ES-I3 (cell line): ENCODE data around the gene RBL1.
"Not testable (repeated sequence)": the region's sequence is repeated elsewhere in the genome, so short reads cannot be mapped to it uniquely, and the experiment has no call there.

ENCODE experiments used
- H3K36me3 ChIP-seq: 2 replicates; pipeline ENCODE4 v1.6.1; 2013; ENCODE audit warnings: mild to moderate bottlenecking, low read length, control low read depth, moderate library complexity; ENCODE audit not compliant: insufficient read depth
- H3K4me1 ChIP-seq: 2 replicates; pipeline ENCODE4 v1.6.1; 2013; ENCODE audit warnings: mild to moderate bottlenecking, control low read depth, low read length; ENCODE audit not compliant: insufficient read depth
- H3K9ac ChIP-seq: 2 replicates; pipeline ENCODE4 v1.6.1; 2013; ENCODE audit warnings: low read depth, mild to moderate bottlenecking, low read length, moderate library complexity
- H3K9me3 ChIP-seq: 2 replicates; pipeline ENCODE4 v1.6.1; 2013; ENCODE audit warnings: mild to moderate bottlenecking, low read length, moderate library complexity; ENCODE audit not compliant: control insufficient read depth, insufficient read depth

Gene RBL1

DNA sequence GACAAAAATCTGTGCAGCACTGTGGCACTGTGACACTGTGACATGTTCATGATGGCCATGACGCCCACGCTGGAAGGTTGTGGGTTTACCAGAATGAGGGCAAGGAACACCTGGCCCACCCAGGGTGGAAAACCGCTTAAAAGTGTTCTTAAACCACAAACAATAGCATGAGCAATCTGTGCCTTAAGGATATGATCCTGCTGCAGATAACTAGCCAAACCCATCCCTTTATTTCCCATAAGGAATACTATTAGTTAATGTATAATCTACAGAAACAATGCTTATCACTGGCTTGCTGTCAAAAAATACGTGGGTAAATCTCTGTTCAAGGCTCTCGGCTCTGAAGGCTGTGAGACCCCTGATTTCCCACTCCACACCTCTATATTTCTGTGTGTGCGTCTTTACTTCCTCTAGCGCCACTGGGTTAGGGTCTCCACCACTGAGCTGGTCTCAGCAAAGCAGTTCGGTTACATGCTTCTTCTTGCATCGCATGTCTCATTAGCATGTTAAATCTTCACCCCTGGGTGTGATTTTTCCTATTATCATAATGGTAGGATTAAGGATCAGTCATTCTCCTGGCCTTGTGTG, 133.3 kb downstream of the RBL1 start:
- H3K9me3 ChIP-seq, H3K36me3 ChIP-seq: not testable (repeated sequence)

GRCh38 chr20:36959242-36959641, 136.6 kb downstream of the RBL1 start:
- Histone ChIP-seq H3K9me3 (no peaks in the 10 kb centered on the region; the same call in none of the 2 replicates), H3K36me3 (no peaks in the 10 kb centered on the region), H3K4me1 (no peaks in the 10 kb centered on the region), H3K9ac (no peak overlapping the region)

More for the DNA sequence above, 133.3 kb downstream of the RBL1 start:
- not testable (repeated sequence) for H3K4me1 ChIP-seq, H3K9ac ChIP-seq

GRCh38 chr20:36957875-36958667, 137.7 kb downstream of the RBL1 start:
- Histone ChIP-seq H3K9ac (no peak overlapping the region), H3K4me1 (no peaks in the 10 kb centered on the region), H3K9me3 (no peaks in the 10 kb centered on the region; the same call in none of the 2 replicates), H3K36me3 (no peaks in the 10 kb centered on the region)

- no peaks in the 10 kb centered on the region; the same call in 1 of the 2 replicates for H3K9me3 ChIP-seq
- H3K9ac ChIP-seq, result no peak overlapping the region
- H3K36me3 ChIP-seq, result no peaks in the 10 kb centered on the region
- H3K4me1 ChIP-seq, result 0 out of 2 replicates have a peak, but pooled peaks cover 4% of the 10 kb centered on the region
These were observed 139.1 kb downstream of the RBL1 start for GRCh38 chr20:36956674-36957073.

DNA sequence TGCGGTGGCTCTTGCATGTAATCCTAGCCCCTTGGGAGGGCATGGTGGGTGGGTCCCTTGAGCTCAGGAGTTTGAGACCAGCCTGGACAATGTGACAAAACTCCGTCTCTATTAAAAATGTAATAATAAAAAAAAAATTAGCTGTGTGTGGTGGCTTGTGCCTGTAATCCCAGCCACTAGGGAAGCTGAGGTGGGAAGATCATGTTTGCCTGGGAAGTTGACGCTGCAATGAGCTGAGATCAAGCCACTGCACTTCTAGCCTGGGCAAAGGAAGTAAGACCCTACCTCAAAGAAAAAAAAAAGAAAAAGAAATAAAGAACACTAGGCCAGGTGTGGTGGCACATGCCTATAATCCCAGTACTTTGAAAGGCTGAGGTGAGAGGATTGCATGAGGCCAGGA, 139.8 kb downstream of the RBL1 start:
- 0 out of 2 replicates have a peak, but pooled peaks cover 4% of the 10 kb centered on the region for H3K4me1 ChIP-seq
- no peaks in the 10 kb centered on the region for H3K9me3 ChIP-seq
- no peak overlapping the region for H3K9ac ChIP-seq
- no peaks in the 10 kb centered on the region for H3K36me3 ChIP-seq

DNA sequence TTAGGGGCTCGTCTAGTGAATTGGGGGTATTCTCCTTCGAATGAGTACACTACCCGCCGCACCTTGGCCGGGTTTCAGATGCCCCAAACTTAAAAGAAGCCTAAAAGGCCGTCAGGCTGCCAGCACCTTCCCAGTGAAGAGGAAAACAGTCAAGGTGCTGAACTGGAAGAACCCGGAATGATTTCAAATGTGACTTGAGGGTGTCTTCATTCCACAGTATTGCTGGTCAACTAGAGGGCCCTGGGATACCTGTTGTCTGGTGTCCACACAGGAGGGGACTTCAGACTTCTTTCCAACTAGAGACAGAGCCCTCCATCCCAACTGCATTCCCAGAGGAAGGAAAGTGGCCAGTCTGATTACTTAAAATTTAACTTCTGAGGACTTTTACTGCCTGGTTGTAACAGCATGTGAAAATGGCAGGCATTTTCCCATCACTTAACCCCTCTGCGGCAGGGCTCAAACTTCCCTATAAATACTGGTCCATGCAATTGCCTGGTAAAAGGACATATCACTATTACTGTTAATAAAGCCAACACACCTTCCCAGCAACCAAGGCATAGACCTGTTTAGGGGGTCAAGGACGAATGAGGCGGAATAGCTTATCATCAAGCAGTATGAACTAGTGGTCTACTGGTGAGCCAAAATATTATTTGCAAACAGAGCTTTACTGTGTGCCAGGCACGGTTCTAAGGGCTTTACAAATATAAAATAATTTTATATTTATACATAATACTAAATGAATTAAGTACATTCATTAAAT, 143.6 kb downstream of the RBL1 start:
- no peaks in the 10 kb centered on the region for H3K36me3 ChIP-seq
- peak overlapping the region; percentile 74 for H3K9ac ChIP-seq
- H3K9me3 ChIP-seq, result no peaks in the 10 kb centered on the region
- H3K4me1 ChIP-seq, result peaks cover 15% of the 10 kb centered on the region

DNA sequence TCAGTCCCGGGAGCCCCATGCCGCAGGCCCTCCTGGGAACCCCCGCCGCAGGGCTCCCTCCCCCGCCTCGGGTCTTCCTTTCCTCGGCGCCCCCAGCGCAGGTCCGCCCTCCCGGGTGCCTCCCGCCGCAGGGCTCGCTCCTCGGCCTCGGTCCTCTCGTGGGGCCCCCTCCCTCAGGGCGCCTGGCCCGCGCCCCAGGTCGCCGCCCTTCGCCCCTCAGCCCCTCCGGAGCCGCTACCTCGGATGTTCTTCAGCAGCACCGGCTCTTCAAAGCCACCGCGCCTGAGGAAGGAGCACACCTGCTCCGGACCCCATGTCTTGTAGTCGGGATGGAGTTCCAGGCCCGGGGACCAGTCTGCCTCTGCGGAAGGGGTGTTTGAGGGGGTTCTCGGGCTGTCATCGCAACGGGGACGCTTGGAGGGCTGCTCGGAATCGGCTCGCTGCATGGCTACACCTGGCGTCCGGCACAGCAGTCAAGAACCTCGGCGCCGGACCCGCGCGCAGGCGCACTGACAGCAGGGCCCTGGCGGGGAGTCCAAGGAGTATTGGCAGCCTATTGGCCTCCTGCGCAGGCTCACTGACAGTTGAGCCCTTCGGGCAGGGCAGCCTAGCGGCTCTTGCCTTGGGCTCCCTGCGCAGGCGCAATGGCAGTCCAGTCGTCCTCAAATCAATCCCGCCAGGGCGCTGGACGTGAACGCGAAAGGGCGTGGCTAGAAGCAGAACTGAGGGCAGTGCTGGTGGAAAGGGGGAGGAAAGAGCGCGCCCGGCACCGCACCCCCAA, 144.4 kb downstream of the RBL1 start, which contains the start of gene SAMHD1:
TSS of gene SAMHD1 (minus strand) at position 511 of the 781 bp plus-strand sequence. CDS start at position 446, 65 bp downstream.
- Histone ChIP-seq H3K4me1 (peaks cover 20% of the 10 kb centered on the region), H3K9me3 (no peaks in the 10 kb centered on the region), H3K36me3 (no peaks in the 10 kb centered on the region), H3K9ac (peak within 1 kb of the TSS; percentile 74)

GRCh38 chr20:36950414-36951197, 145.2 kb downstream of the RBL1 start:
- no peaks in the 10 kb centered on the region for H3K36me3 ChIP-seq
- H3K9me3 ChIP-seq, result no peaks in the 10 kb centered on the region
- peak overlapping the region; percentile 74 for H3K9ac ChIP-seq
- H3K4me1 ChIP-seq, result peaks cover 21% of the 10 kb centered on the region
